ENCODE results near the gene NF1. TPM values are rescaled to one million over a fixed set of nuclear protein-coding genes. Genes with fewer than 3 reads are reported as not detected.
"Not testable (repeated sequence)": the region's sequence is repeated elsewhere in the genome, so short reads cannot be mapped to it uniquely, and the experiment has no call there.

Gene NF1
- total RNA-seq, 1 experiment from 2014 or later, result 62.4 TPM

- Mint-ChIP-seq H3K9me3 (ENCODE audit: unreplicated experiment) (no peaks in the 10 kb centered on the region), H3K27ac (ENCODE audit: unreplicated experiment) (no peak overlapping the region), H3K4me1 (ENCODE audit: low read depth, unreplicated experiment) (no peaks in the 10 kb centered on the region), H3K36me3 (ENCODE audit: insufficient read depth, unreplicated experiment) (peaks cover 28% of the 10 kb centered on the region), H3K27me3 (ENCODE audit: insufficient read depth, unreplicated experiment) (no peaks in the 10 kb centered on the region), H3K4me3 (ENCODE audit: unreplicated experiment) (no peak overlapping the region)
- no peaks in the 10 kb centered on the region for H3K9me3 ChIP-seq
- H3K4me1 ChIP-seq, result no peaks in the 10 kb centered on the region
- intact Hi-C loops (cut with micrococcal nuclease; ENCODE audit: unreplicated experiment), result no loop called here
- CTCF ChIA-PET, result no interaction called here
- H3K4me3 ChIP-seq (ENCODE audit: low read depth, low read length), result no peak overlapping the region
- no peaks in the 10 kb centered on the region; the same call in 1 of the 2 replicates for H3K36me3 ChIP-seq (ENCODE audit: control insufficient read depth, insufficient read depth, low read length)
- POLR2A ChIA-PET, result no interaction called here
- BruUV-seq (replicated peaks), result no TSS peak
- no peak for DNase-seq
- no peak for TF ChIP-seq CTCF (IDR thresholded peaks at IDR 0.05; ENCODE audit: insufficient read depth in 1 of 2, low read depth in 1 of 2, low read length in 1 of 2, severe bottlenecking in 1 of 2, unreplicated experiment in 1 of 2)
- no peaks in the 10 kb centered on the region for H3K27me3 ChIP-seq (replicated peaks; ENCODE audit: control insufficient read depth, insufficient read depth, low read length)
Observed at GRCh38 chr17:31381165-31381668, 286.4 kb downstream of the NF1 start.

DNA sequence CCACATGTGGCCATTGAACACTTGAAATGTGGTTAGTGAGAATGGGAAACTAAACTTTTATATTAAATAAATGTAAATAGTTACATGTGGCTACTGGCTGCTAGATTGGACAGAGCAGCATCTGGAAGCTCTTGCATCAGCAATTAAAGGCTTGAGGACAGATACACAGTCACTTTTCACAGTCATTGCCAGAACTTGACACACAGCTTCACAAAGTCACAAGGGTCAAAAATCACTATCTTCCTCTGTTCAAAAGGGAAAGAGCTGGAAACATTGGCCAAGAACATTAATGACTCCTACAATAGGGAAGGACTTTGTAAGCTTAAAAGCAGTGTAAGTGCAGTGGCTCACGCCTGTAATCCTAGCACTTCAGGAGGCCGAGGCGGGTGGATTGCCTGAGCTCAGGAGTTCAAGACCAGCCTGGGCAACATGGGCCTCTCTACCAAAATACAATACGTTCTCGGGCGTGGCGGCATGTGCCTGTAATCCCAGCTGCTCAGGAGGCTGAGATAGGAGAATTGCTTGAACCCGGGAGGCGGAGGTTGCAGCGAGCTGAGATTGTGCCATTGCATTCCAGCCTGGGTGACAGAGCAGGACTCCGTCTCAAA is 288.0 kb downstream of the NF1 start:
- H3K4me3 ChIP-seq (ENCODE audit: low read depth, low read length); H3K27ac Mint-ChIP-seq (ENCODE audit: unreplicated experiment); BruUV-seq (replicated peaks); H3K36me3 ChIP-seq (ENCODE audit: control insufficient read depth, insufficient read depth, low read length); DNase-seq; H3K4me1 ChIP-seq; H3K9me3 Mint-ChIP-seq (ENCODE audit: unreplicated experiment); intact Hi-C loops (cut with micrococcal nuclease; ENCODE audit: unreplicated experiment); H3K27me3 ChIP-seq (replicated peaks; ENCODE audit: control insufficient read depth, insufficient read depth, low read length); POLR2A ChIA-PET; CTCF ChIA-PET; H3K4me1 Mint-ChIP-seq (ENCODE audit: low read depth, unreplicated experiment); H3K4me3 Mint-ChIP-seq (ENCODE audit: unreplicated experiment); H3K27me3 Mint-ChIP-seq (ENCODE audit: insufficient read depth, unreplicated experiment); H3K9me3 ChIP-seq: not testable (repeated sequence)
- H3K36me3 Mint-ChIP-seq (ENCODE audit: insufficient read depth, unreplicated experiment), result peaks cover 22% of the 10 kb centered on the region

GRCh38 chr17:31383488-31383887 is 288.7 kb downstream of the NF1 start:
- peak in 1 of 2 experiments; percentile 32 for DNase-seq
- BruUV-seq (replicated peaks); H3K27ac Mint-ChIP-seq (ENCODE audit: unreplicated experiment); CTCF ChIA-PET; POLR2A ChIA-PET; H3K9me3 ChIP-seq; H3K4me3 Mint-ChIP-seq (ENCODE audit: unreplicated experiment); H3K27me3 Mint-ChIP-seq (ENCODE audit: insufficient read depth, unreplicated experiment); intact Hi-C loops (cut with micrococcal nuclease; ENCODE audit: unreplicated experiment); H3K36me3 ChIP-seq (ENCODE audit: control insufficient read depth, insufficient read depth, low read length); H3K4me1 Mint-ChIP-seq (ENCODE audit: low read depth, unreplicated experiment); H3K27me3 ChIP-seq (replicated peaks; ENCODE audit: control insufficient read depth, insufficient read depth, low read length); H3K4me3 ChIP-seq (ENCODE audit: low read depth, low read length); H3K9me3 Mint-ChIP-seq (ENCODE audit: unreplicated experiment); H3K4me1 ChIP-seq: not testable (repeated sequence)
- peaks cover 18% of the 10 kb centered on the region for H3K36me3 Mint-ChIP-seq (ENCODE audit: insufficient read depth, unreplicated experiment)

DNA sequence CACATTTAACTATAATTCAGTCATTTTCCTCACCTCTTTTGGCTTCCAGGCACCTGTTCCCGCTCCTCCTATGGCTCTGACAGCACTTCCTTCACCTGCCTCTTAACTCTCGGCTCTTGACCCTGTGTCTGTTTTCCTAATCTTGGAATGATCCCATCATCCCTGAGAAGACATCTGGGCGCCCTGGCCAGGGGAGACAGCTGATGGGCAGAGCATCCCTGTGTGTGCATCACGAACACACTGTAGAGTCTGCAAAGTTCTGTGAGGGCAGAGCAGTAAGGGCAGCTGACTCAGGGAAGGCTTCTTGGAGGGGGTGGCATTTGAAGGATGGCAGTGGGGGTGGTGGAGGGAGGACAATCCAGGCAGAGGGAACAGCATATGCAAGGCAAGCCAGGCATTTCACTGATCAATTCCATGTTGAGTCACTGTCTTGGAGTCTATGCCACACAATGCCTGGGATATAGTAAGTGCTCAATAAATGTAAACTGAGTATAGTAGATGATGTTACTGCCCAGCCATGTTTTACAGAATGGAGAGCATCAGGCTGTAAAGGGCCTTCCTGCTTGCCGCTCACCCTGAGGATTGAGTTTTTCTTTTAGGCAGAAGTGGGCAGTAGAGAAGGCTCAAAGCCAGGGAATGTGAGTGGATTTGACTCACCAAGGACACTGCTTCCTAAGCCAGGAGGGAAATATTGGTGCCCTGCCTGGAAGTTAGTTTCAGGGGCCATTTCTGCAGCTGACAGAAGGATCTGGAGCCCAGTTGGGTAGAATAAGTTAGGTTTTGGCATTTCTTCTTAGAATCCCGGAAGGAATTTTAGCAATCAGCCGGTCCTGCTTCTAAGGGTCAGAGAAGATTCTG is 290.9 kb downstream of the NF1 start:
- H3K36me3 ChIP-seq (ENCODE audit: control insufficient read depth, insufficient read depth, low read length), result no peaks in the 10 kb centered on the region; the same call in 1 of the 2 replicates
- peaks cover 14% of the 10 kb centered on the region for H3K36me3 Mint-ChIP-seq (ENCODE audit: insufficient read depth, unreplicated experiment)
- CTCF ChIA-PET, result no interaction called here
- no peaks in the 10 kb centered on the region for H3K4me1 Mint-ChIP-seq (ENCODE audit: low read depth, unreplicated experiment)
- TF ChIP-seq CTCF (IDR thresholded peaks at IDR 0.05; ENCODE audit: insufficient read depth in 1 of 2, low read depth in 1 of 2, low read length in 1 of 2, severe bottlenecking in 1 of 2, unreplicated experiment in 1 of 2), result no peak
- H3K4me3 ChIP-seq (ENCODE audit: low read depth, low read length), result no peak overlapping the region
- POLR2A ChIA-PET, result no interaction called here
- H3K4me3 Mint-ChIP-seq (ENCODE audit: unreplicated experiment), result no peak overlapping the region
- intact Hi-C loops (cut with micrococcal nuclease; ENCODE audit: unreplicated experiment), result no loop called here
- no peaks in the 10 kb centered on the region for H3K4me1 ChIP-seq
- no peaks in the 10 kb centered on the region for H3K27me3 ChIP-seq (replicated peaks; ENCODE audit: control insufficient read depth, insufficient read depth, low read length)
- DNase-seq, result no peak
- no peaks in the 10 kb centered on the region for H3K9me3 ChIP-seq
- peaks cover 8% of the 10 kb centered on the region for H3K27me3 Mint-ChIP-seq (ENCODE audit: insufficient read depth, unreplicated experiment)
- no peak overlapping the region for H3K27ac Mint-ChIP-seq (ENCODE audit: unreplicated experiment)
- BruUV-seq (replicated peaks), result no TSS peak
- no peaks in the 10 kb centered on the region for H3K9me3 Mint-ChIP-seq (ENCODE audit: unreplicated experiment)

Data from Caco-2 (cell line).